Measurements from ENCODE around the gene FUT1. TPM values are rescaled to one million over a fixed set of nuclear protein-coding genes. Genes with fewer than 3 reads are reported as not detected.

FUT1 gene
- total and polyA plus RNA-seq, 2 of the 8 experiments (the other 6 are each of a cell fraction or from before 2014, with no cell fraction given): 7.4 to 12.9 TPM

GRCh38 chr19:48757089-48757675 is 4.7 kb upstream of the FUT1 start (continued):
- TF ChIP-seq HDAC2 (IDR thresholded peaks at IDR 0.05; ENCODE audit: borderline replicate concordance in 1 of 2, low read depth in 2 of 2, low read length in 2 of 2): no peak
- no peak for TF ChIP-seq SIN3A (conservative IDR thresholded peaks at IDR 0.05 in 1 of 2, IDR thresholded peaks at IDR 0.05 in 1 of 2; ENCODE audit: low read depth in 1 of 2, low read length in 2 of 2)

Data from H1 (cell line).